HG02981 (cell line): Measurements from ENCODE around the gene BNIP5.

Experiments
- ATAC-seq: cut with Tn5 transposase; IDR thresholded peaks from one replicate; pipeline ENCODE4 v1.9.1; 2021; ENCODE audit warnings: mild to moderate bottlenecking, moderate library complexity; ENCODE audit not compliant: unreplicated experiment

Gene BNIP5

DNA sequence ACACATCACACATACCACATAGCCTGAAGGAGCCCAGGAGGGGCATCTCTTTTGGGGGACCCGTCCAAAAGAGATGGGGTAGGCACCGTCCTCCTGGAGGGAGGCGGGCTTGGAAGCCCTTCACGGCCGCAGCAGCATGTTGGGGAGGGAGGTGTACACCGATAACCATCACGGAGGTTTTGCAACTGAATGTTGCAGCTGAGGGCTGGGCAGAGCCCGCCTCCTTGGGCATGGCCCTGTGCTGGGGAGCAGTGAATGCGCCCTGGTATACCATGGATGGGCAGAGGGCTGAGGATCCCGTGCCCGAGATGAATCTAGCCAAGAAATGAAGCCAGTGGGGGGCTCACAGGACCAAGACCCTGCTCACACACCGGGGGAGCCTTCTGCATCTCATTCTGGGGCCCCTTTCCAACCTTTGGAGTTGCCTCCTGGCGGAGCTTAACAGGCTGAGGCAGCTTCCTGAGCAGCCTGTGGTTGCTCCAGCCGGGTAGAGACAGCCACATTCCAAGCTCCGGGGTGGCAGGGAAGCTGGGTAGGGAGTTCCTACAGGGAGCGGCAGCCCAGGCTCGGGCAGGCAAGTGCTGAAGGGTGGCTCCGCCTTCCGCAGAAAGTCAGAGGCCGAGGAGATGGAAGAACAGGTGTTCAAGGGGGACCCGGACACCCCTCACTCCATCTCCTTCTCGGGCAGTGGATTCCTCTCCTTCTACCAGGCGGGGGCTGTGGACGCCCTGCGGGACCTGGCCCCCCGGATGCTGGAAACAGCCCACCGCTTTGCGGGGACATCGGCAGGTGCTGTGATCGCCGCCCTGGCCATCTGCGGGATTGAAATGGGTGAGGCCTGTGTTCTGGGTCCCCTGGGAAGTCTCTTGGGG, 66.6 kb downstream of the BNIP5 start, which contains the start of gene PNPLA1:
TSS of gene PNPLA1 (plus strand) at position 227 of the 872 bp plus-strand sequence. CDS start at position 627, 400 bp downstream.
- ATAC-seq: no peak

DNA sequence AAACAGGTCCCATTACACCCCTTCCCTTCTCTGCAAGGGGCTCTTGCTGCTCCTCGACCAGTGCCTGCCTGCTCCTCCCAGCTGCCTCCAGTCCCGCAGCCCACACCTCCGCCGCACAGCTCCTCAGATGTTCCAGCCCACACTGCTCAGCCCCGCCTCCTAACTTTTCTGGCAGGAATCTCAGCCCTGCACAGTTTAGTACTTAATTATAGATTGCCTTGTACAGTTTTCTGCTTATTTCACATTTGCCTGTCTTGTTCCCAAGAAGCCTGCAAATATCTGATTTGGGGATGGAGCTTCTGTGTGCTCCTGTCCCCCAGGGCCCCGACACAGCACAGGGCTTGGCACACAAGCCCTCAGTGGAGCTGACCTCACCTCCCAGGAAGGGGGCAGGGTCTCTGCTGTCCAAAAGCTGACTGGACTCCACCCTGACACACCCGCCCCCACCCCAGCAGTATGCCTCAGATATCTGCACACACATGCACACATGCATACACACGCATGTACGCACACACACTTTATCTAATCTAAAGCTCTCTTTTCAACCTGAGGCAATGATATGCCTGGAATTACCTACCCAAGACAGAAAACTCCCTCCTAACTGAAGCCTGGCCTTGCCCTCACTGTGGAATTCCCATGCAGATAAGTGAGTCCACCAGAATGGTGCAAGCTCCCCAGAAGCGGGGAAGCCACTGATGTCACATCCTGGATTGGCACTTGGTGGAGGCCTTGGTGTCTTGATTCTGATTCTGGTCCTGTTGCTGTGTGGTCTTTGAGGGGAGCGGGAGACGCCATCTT, 68.0 kb downstream of the BNIP5 start:
- ATAC-seq: no peak

- no peak for ATAC-seq
Observed at GRCh38 chr6:36267731-36268477, 68.8 kb downstream of the BNIP5 start.

GRCh38 chr6:36266913-36267644, 69.6 kb downstream of the BNIP5 start:
- ATAC-seq: no peak
